Measurements from ENCODE around the gene CCL18.
"Not testable (repeated sequence)": the region's sequence is repeated elsewhere in the genome, so short reads cannot be mapped to it uniquely, and the experiment has no call there.

GRCh38 chr17:36087471-36087870 lies 23.4 kb downstream of the CCL18 start:
- not testable (repeated sequence) for TF ChIP-seq ZBTB33 (IDR thresholded peaks at IDR 0.05; ENCODE audit: borderline replicate concordance, low read depth); RFX5 (IDR thresholded peaks at IDR 0.05; ENCODE audit: low read length); JUND (IDR thresholded peaks at IDR 0.05); CTCF (IDR thresholded peaks at IDR 0.05); MXI1 (IDR thresholded peaks at IDR 0.05; ENCODE audit: low read depth, low read length); SMC3 (IDR thresholded peaks at IDR 0.05; ENCODE audit: low read depth, low read length); GATA2 (CRISPR knock-in tag; IDR thresholded peaks at IDR 0.05); POLR2AphosphoS5 (IDR thresholded peaks at IDR 0.05; ENCODE audit: low read depth, low read length); RAD21 (IDR thresholded peaks at IDR 0.05; ENCODE audit: low read length); EP300 (IDR thresholded peaks at IDR 0.05; ENCODE audit: borderline replicate concordance in 1 of 2, low read depth in 1 of 2, low read length in 1 of 2); GABPA (IDR thresholded peaks at IDR 0.05; ENCODE audit: low read depth); YY1 (IDR thresholded peaks at IDR 0.05; ENCODE audit: low read depth); SIN3A (IDR thresholded peaks at IDR 0.05; ENCODE audit: borderline replicate concordance, low read depth, low read length)
